ENCODE data around the gene ARHGEF4. TPM values are rescaled to one million over a fixed set of nuclear protein-coding genes. Genes with fewer than 3 reads are reported as not detected.

The ARHGEF4 gene
- total RNA-seq, 6 experiments from 2014 or later = 0.44 to 6.7 (median 0.67) TPM; not detected in 2

DNA sequence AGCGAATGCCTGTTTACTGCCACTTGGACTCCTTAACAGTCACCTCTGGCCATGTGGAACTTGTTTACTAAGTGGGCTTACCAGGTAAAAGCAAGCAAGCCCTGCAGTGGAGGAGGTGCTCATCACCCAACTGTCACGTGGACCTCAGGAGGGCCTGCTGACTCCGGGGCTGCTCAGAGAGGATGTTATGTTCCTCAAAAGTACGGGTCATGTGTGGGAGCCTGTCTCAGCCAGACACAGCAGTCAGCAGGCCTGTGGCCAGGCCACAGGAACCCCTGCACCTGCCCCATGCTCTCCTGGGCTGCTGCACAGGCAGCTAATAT is 45.1 kb upstream of the ARHGEF4 start:
- no peaks in the 10 kb centered on the region for H3K27me3 ChIP-seq
- H3K27ac ChIP-seq = no peak overlapping the region
- H3K9me3 ChIP-seq = no peaks in the 10 kb centered on the region
- TF ChIP-seq POLR2A (IDR thresholded peaks at IDR 0.05) (no peak), CTCF (IDR thresholded peaks at IDR 0.05) (no peak)
- H3K36me3 ChIP-seq = no peaks in the 10 kb centered on the region
- intact Hi-C loops (cut with DNase I) = no loop called here
- DNase-seq (no peak), ATAC-seq (no peak)
- WGBS (ENCODE audit: insufficient coverage, low coverage, low lambda C conversion rate, missing lambda C conversion rate) = no CpG with 5 or more reads among the region's 4 CpGs
- H3K4me1 ChIP-seq = no peaks in the 10 kb centered on the region
- no peak overlapping the region for H3K4me3 ChIP-seq

DNA sequence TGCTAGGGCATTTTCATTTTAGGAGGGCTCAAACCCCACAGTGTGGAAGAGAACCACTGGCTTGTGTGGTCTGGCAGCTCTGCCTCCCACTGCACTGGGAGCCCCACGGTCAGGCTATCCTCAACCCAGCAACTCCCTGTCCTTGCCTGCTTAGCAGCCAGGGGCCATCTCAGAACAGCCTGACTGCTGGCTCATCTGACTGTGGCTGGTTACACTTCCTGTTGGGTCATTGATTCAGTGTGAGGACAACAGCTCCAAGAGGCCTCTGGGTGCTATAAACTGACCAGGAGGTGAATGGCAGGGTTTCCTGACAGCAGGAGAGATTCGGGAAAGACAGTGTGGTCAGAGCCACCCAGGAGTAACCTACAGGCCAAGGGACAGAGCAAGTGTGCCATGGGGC is 41.3 kb upstream of the ARHGEF4 start:
- TF ChIP-seq CTCF (IDR thresholded peaks at IDR 0.05) (no peak), POLR2A (IDR thresholded peaks at IDR 0.05) (no peak)
- DNase-seq (no peak), ATAC-seq (no peak)
- 31% methylated on average over 2 of the region's 2 CpGs for WGBS (ENCODE audit: insufficient coverage, low coverage, low lambda C conversion rate, missing lambda C conversion rate)
- H3K9me3 ChIP-seq = no peaks in the 10 kb centered on the region
- peaks cover 0 to 3% (median 1%) of the 10 kb centered on the region in 4 donors for H3K4me1 ChIP-seq
- no peaks in the 10 kb centered on the region for H3K27me3 ChIP-seq
- H3K27ac ChIP-seq = no peak overlapping the region
- H3K36me3 ChIP-seq = no peaks in the 10 kb centered on the region
- H3K4me3 ChIP-seq = no peak overlapping the region
- intact Hi-C loops (cut with DNase I) = loop anchor here in 1 of 2 donors (5.0 kb wide), 1 partner anchor 77 kb away; no protein-coding TSS in a partner anchor

GRCh38 chr2:130796290-130796689 is 40.4 kb upstream of the ARHGEF4 start:
- DNase-seq (no peak), ATAC-seq (no peak)
- no peak overlapping the region for H3K4me3 ChIP-seq
- H3K36me3 ChIP-seq = no peaks in the 10 kb centered on the region
- no peaks in the 10 kb centered on the region for H3K9me3 ChIP-seq
- TF ChIP-seq POLR2A (IDR thresholded peaks at IDR 0.05) = no peak
- TF ChIP-seq CTCF (IDR thresholded peaks at IDR 0.05) = no peak
- intact Hi-C loops (cut with DNase I) = loop anchor here in 1 of 2 donors (5.0 kb wide), 1 partner anchor 76 kb away; no protein-coding TSS in a partner anchor
- no CpG with 5 or more reads among the region's 3 CpGs for WGBS (ENCODE audit: insufficient coverage, low coverage, low lambda C conversion rate, missing lambda C conversion rate)
- no peak overlapping the region for H3K27ac ChIP-seq
- H3K4me1 ChIP-seq = peaks cover 0 to 3% (median 1%) of the 10 kb centered on the region in 4 donors
- no peaks in the 10 kb centered on the region for H3K27me3 ChIP-seq

DNA sequence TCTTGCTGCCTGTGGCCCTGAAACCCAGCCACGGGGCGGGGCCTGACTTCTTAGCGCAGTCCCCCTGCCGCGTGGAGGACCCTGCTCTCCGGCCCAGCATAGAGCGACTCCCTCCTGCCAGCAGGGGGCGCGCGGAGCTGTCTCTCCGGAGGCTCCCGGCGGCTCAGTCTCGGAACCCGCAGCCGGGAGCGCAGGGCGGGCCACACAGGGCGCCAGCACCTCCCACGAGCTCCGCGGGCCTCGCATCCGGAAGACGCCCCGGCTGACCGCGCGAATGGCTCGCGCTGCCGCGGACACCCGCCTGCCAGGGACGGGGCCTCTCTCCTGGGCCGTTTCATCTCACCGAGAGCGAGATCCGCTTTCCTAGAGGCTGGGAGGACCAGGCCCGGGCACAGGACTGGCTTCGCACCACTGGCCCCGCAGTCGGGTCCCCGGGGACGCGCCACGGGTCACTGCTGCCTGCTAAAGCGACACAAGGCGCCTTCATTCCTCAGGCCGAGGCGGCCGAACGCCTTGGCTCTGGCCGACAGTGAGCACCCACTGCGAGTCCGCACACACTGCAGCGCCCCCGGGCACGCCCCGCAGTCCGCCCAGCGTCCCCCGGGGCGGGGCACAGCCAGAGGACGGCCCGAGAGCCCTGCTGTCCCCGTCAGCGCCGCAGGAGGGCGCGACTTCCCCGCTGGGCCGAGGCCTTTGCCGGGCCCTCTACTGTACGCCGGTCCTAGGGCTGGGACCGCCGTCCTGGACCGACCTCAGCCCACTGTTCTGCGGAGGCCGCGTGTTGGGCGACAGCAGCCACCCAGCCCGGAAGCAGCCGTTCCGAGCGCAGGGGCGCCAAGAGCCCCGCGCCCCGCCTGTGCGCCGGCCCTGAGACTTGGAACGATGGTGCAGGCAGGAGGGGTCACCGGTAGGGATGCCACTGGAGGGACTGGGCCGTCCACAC is 39.0 kb upstream of the ARHGEF4 start:
- 0% methylated on average over 7 of the region's 96 CpGs for WGBS (ENCODE audit: insufficient coverage, low coverage, low lambda C conversion rate, missing lambda C conversion rate)
- no peaks in the 10 kb centered on the region for H3K27me3 ChIP-seq

More for the DNA sequence above, 39.0 kb upstream of the ARHGEF4 start:
- Histone ChIP-seq H3K4me3 (peak overlapping the region; percentile 69 to 87 (median 74)), H3K36me3 (no peaks in the 10 kb centered on the region), H3K27ac (peak overlapping the region; percentile 62 to 72 (median 66)), H3K9me3 (no peaks in the 10 kb centered on the region), H3K4me1 (peaks cover 0 to 3% (median 1%) of the 10 kb centered on the region in 4 donors)
- DNase-seq (peak; percentile 91 to 94 (median 92)), ATAC-seq (peak; percentile 96 to 99 (median 98))
- intact Hi-C loops (cut with DNase I) = loop anchor here in 1 of 2 donors (5.0 kb wide), 1 partner anchor 75 kb away; no protein-coding TSS in a partner anchor
- TF ChIP-seq CTCF (IDR thresholded peaks at IDR 0.05) (peak; percentile 72 to 90 (median 86)), POLR2A (IDR thresholded peaks at IDR 0.05) (no peak)
